ENCODE data around the gene ANKS6. TPM values are rescaled to one million over a fixed set of nuclear protein-coding genes. Genes with fewer than 3 reads are reported as not detected.
"Not testable (repeated sequence)": the region's sequence is repeated elsewhere in the genome, so short reads cannot be mapped to it uniquely, and the experiment has no call there.

ANKS6 gene
- total and polyA plus RNA-seq, 2 of the 8 experiments (the other 6 are each of a cell fraction or from before 2014, with no cell fraction given) = 34.1 to 56.3 TPM

DNA sequence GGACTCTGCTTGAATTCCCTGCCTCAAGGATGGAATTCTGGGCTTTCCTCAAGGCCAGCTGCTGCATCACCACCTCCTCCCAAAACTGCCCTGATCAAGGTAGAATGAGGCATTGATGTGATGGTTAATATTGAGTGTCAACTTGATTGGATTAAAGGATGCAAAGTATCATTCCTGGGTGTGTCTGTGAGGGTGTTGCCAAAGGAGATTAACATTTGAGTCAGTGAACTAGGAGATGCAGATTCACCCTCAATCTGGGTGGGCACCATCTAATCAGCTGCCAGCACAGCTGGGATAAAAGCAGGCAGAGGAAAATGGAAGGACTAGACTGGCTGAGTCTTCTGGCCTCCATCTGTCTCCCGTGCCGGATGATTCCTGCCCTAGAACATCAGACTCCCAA, 111.5 kb downstream of the ANKS6 start:
- H4K20me1 ChIP-seq (replicated peaks in 1 of 2; ENCODE audit: control insufficient read depth in 1 of 2, insufficient read depth in 2 of 2, low read length in 2 of 2); H3K4me2 ChIP-seq (ENCODE audit: insufficient read depth in 1 of 2, low read depth in 2 of 2, low read length in 2 of 2); H3K79me1 ChIP-seq (ENCODE audit: low read depth, low read length); H2BK5ac ChIP-seq (ENCODE audit: low read depth, low read length); H3K14ac ChIP-seq (ENCODE audit: insufficient read length); FAIRE-seq; H3K4ac ChIP-seq (replicated peaks; ENCODE audit: insufficient read length, low read depth, low read length); H3K18ac ChIP-seq (ENCODE audit: extremely low read depth, low read length); H4K8ac ChIP-seq (ENCODE audit: extremely low read depth, insufficient read depth, low read length); H3K23ac ChIP-seq (ENCODE audit: insufficient read length); H3K36me3 ChIP-seq (ENCODE audit: control insufficient read depth in 2 of 4, insufficient read depth in 4 of 4, low read length in 3 of 4); H3K9ac ChIP-seq (replicated peaks in 1 of 4; ENCODE audit: extremely low read depth in 1 of 4, low read depth in 3 of 4, low read length in 3 of 4); H2BK12ac ChIP-seq (ENCODE audit: low read depth, low read length); H3K27me3 ChIP-seq (replicated peaks in 1 of 4; ENCODE audit: control insufficient read depth in 3 of 4, extremely low read depth in 1 of 4, insufficient read depth in 3 of 4, low read length in 3 of 4); H3K56ac ChIP-seq (replicated peaks; ENCODE audit: insufficient read length, low read depth, low read length); H3K27ac ChIP-seq (ENCODE audit: low read depth, low read length); H2BK20ac ChIP-seq (ENCODE audit: low read length); H4K91ac ChIP-seq (replicated peaks; ENCODE audit: insufficient read length, low read length); H3K79me2 ChIP-seq (ENCODE audit: control insufficient read depth in 1 of 2, insufficient read depth in 2 of 2, low read length in 2 of 2); H2BK120ac ChIP-seq (replicated peaks; ENCODE audit: low read depth, low read length); H2BK15ac ChIP-seq (ENCODE audit: low read length); H4K5ac ChIP-seq (ENCODE audit: insufficient read length, low read depth, low read length); H3K9me3 ChIP-seq (ENCODE audit: insufficient read depth in 2 of 2, low read depth in 1 of 2, low read length in 1 of 2); H3K23me2 ChIP-seq (ENCODE audit: low read depth, low read length); H3K4me3 ChIP-seq (ENCODE audit: extremely low read depth in 1 of 4, insufficient read depth in 2 of 4, low read depth in 3 of 4, low read length in 4 of 4); POLR2A ChIA-PET (ENCODE audit: partially characterized antibody); H2AK5ac ChIP-seq (ENCODE audit: low read depth, low read length); DNase-seq (ENCODE audit: low read depth in 1 of 2, low spot score in 2 of 2); H2AFZ ChIP-seq (ENCODE audit: low read length); H3K4me1 ChIP-seq (replicated peaks in 1 of 4; ENCODE audit: control insufficient read depth in 3 of 4, insufficient read depth in 4 of 4, low read length in 3 of 4): not testable (repeated sequence)
- CTCF ChIA-PET (ENCODE audit: partially characterized antibody) = interaction anchor here (1.0 to 1.1 kb wide), 2 partner anchors 16 to 20 kb away, joined by 3 read pairs; no protein-coding TSS in a partner anchor
- WGBS, 2 experiments (ENCODE audit: extremely low coverage in 1 of 2, insufficient coverage in 1 of 2, insufficient read length in 1 of 2, insufficient replicate concordance in 2 of 2, low coverage in 1 of 2, low lambda C conversion rate in 2 of 2, missing lambda C conversion rate in 1 of 2) = 86% methylated on average over 2 of the region's 2 CpGs; no CpG with 5 or more reads in 1 of the 2 experiments

Other genes starting within 250 kb of the ANKS6 start
- 1.2 and 1.5 TPM in 2 replicates for gene GABBR2, start 87.6 kb downstream of the ANKS6 start, total RNA-seq (2021; fragmentation: NEBNext Ultra II Directional; extraction: Animal tissue kit (Norgen Biotek cat#: 25700))
- 0.50 and 0.52 TPM in 2 replicates for gene GABBR2, start 87.6 kb downstream of the ANKS6 start, polyA plus RNA-seq (2011; rRNA removed)
- gene GALNT12, start 11.1 kb upstream of the ANKS6 start, total RNA-seq (2021; fragmentation: NEBNext Ultra II Directional; extraction: Animal tissue kit (Norgen Biotek cat#: 25700)) = 17.5 and 19.6 TPM in 2 replicates
- gene GALNT12, start 11.1 kb upstream of the ANKS6 start, polyA plus RNA-seq (2011; rRNA removed) = 16.2 and 21.2 TPM in 2 replicates
- 0.08 and 0.15 TPM in 2 replicates for gene COL15A1, start 147.4 kb upstream of the ANKS6 start, total RNA-seq (2021; fragmentation: NEBNext Ultra II Directional; extraction: Animal tissue kit (Norgen Biotek cat#: 25700))
- 0.12 and 0.19 TPM in 2 replicates for gene COL15A1, start 147.4 kb upstream of the ANKS6 start, polyA plus RNA-seq (2011; rRNA removed)

Measured in H1 (cell line).